HG03095 (cell line): ENCODE results near the gene SNAP91.
"Not testable (repeated sequence)": the region's sequence is repeated elsewhere in the genome, so short reads cannot be mapped to it uniquely, and the experiment has no call there.

Source experiments
- ATAC-seq: cut with Tn5 transposase; IDR thresholded peaks from one replicate; pipeline ENCODE4 v1.9.1; 2021; ENCODE audit warnings: moderate library complexity; ENCODE audit not compliant: unreplicated experiment

SNAP91 gene, protein sequence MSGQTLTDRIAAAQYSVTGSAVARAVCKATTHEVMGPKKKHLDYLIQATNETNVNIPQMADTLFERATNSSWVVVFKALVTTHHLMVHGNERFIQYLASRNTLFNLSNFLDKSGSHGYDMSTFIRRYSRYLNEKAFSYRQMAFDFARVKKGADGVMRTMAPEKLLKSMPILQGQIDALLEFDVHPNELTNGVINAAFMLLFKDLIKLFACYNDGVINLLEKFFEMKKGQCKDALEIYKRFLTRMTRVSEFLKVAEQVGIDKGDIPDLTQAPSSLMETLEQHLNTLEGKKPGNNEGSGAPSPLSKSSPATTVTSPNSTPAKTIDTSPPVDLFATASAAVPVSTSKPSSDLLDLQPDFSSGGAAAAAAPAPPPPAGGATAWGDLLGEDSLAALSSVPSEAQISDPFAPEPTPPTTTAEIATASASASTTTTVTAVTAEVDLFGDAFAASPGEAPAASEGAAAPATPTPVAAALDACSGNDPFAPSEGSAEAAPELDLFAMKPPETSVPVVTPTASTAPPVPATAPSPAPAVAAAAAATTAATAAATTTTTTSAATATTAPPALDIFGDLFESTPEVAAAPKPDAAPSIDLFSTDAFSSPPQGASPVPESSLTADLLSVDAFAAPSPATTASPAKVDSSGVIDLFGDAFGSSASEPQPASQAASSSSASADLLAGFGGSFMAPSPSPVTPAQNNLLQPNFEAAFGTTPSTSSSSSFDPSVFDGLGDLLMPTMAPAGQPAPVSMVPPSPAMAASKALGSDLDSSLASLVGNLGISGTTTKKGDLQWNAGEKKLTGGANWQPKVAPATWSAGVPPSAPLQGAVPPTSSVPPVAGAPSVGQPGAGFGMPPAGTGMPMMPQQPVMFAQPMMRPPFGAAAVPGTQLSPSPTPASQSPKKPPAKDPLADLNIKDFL

GRCh38 chr6:83708970-83709747 lies at the start of gene SNAP91:
SNAP91 (minus strand) TSS chr6:83709101; CDS start chr6:83707927, 1,174 bp downstream.
- no peak for ATAC-seq

DNA sequence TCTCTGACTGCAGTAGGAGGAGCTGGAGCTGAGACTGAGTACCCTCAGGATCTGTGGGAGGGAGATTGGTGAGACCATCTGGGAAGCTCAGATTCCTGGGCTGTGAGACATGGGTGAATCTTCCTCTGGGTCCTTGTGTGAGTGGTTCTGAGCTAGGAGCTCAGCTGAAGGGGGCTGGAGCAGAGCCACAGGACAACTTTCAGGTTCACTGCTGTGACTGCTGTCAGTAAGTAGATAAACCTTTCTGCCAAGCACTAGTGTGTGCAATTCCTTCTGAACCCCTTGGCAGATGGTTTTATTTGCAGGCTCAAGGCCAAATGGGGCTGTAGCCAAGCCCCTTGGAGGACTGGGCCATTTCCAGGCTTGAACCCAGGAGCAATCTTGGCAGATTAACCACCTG lies 49.6 kb upstream of the SNAP91 start:
- no peak for ATAC-seq

DNA sequence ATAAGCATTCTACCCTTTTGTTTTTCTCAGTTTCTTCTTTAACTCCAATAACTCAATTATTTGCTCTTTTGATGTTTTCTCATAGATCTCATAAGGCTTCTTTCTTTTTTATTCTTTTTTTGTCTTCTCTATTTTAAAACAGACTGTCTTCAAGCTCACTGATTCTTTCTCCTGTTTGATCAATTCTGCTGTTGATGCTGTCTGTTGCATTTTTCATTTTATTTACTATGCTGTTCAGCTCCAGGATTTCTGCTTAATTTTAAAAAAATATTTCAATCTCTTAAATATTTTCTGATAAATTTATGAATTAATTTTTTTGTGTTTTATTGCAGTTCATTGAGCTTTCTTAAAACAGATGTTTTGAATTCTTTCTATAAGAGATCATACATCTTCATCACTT lies 48.1 kb upstream of the SNAP91 start:
- no peak for ATAC-seq

DNA sequence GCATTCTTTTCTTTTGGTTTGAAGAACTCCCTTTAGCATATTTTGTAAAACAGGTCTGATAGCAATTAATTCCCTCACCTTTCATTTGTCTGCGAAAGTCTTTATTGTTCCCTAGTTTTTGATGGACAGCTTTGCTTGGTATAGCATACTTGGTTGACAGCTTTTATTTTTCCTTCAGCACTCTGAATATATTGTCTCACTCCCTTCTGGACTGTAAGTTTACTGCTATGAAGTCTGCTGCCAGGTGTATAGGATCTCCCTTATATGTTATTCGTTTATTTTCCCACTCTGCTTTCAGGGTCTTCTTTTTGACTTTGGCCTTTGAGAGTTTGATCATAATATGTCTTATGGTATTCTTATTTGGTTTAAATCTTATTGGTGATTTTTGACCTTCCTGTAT lies 47.7 kb upstream of the SNAP91 start:
- no peak for ATAC-seq

DNA sequence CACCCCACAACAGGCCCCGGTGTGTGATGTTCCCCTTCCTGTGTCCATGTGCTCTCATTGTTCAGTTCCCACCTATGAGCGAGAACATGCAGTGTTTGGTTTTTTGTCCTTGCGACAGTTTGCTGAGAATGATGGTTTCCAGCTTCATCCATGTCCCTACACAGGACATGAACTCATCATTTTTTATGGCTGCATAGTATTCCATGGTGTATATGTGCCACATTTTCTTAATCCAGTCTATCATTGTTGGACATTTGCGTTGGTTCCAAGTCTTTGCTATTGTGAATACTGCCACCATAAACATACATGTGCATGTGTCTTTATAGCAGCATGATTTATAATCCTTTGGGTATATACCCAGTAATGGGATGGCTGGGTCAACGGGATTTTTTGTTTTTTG lies 43.5 kb upstream of the SNAP91 start:
- ATAC-seq, result not testable (repeated sequence)

DNA sequence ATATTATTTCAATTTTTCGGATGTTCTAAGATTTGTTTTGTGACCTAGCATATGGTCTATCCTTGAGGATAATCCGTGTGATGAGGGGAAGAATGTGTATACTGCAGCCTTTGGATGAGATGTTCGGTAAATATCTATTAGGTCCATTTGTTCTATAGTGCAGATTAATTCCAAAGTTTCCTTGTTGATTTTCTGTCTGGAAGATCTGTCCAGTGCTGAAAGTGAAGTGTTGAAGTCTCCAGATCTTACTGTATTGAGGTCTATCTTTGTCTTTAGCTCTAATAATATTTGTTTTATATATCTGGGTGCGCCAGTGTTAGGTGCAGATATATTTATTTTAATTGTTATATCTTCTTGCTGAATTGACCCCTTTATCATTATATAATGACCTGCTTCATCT lies 32.2 kb upstream of the SNAP91 start:
- no peak for ATAC-seq

DNA sequence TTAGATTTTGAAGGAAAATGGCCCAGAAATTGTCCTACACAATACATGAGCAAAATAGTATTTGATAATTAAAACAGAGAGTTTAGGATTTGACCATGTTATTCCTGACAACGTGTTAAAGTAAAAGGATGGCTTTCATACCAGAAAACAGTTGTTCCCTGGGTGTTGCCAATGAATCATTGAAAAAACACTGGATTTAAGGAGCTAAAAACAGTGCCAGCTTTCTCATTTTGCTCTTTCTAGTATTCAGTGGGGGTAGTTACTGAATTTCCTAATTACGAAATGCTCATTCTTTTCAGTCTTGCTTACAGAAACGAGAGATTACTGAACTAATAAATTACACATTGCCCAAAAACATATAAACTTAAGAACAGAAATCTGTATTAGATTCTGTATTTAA lies 26.6 kb upstream of the SNAP91 start:
- ATAC-seq, result no peak

DNA sequence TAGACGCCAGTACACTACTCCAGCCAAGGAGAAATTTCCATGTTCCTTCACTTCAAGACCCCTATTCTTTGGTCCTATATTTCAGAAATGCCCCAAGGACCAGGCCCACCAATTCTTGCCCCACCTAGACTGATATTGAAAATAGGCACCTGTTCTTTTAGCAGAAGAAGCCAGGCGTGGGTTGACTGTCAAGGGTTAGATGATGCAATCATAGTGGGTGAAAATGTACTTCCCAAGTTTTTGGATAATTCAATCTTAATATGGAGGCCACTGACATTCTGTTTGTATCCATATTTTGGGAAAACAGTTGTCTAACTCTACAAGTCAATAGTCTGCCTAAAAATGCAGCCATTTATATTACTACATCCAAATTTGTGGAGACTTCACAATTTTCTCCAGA lies 21.0 kb upstream of the SNAP91 start:
- no peak for ATAC-seq

DNA sequence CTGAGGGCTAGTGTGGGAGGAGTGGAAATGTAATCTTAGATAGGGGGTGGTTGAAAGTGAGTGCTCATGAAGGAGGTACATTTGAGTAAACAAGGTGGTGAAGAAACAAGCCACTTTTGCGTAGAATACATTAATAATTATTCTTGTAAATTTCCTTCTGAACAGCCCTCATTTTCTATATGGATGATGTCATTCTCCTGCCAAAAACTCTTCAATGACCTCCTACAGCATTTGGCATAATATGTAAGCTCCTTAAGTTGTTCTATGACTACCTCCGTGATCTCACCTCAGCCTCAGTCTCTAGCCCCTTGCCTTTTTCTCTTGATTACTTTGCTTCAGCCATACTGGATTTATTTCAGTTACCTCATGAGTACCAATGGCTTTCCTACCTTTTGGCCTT lies 14.0 kb upstream of the SNAP91 start:
- ATAC-seq, result no peak

DNA sequence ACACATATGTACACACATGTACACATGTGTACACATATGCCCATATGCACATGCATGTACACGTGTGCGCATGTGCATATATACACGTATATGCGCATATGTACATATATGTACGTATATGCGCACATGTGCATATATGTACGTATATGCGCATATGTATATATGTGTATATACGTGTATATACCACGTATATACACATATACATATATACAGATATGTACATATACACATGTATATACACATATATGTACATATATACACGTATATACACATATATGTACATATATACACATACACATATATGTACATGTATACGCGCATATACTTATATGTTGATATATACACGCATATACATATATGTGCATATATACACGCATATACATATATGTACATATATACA lies 8.9 kb upstream of the SNAP91 start:
- no peak for ATAC-seq

- ATAC-seq, result no peak
Observed at GRCh38 chr6:83711958-83712357, 3.1 kb upstream of the SNAP91 start.

DNA sequence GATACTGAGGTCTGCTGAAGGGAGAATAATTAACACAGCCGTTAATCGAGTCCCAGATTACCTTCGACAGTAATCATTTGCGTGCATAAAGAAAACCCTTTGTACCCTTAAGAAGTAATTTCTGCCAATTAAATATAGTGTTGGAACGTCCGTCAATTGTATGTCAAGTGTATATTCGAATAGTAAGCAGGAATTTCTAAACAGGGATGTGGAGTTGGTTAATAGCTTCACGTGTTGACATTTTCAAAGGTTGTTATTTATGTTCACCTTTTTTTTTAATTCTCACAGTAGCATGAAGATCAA lies 798 bp upstream of the SNAP91 start:
- no peak for ATAC-seq

DNA sequence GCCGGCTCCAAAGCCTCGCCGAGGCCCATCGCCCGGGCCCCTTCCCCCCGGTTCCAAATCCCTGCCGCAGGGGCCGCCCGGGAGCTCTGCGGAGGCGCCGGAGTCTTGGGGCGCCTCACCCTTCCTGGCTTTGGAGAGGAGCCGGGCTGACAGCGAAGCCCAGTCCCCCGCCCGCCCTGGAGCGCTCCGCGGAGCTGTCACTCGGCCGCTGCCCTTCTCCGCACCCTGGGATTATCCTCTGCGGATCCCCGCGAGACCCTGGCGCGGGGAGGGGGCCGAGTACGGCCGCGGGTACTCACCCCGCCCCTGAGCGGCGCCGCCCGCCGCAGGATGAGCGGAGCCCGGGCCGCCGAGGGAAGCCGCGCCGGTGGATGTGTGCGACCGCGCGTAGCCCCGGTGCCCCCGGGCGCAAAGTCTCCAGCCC lies 343 bp downstream of the SNAP91 start:
- no peak for ATAC-seq

- ATAC-seq, result no peak
Observed at GRCh38 chr6:83707829-83708545, 914 bp downstream of the SNAP91 start.

DNA sequence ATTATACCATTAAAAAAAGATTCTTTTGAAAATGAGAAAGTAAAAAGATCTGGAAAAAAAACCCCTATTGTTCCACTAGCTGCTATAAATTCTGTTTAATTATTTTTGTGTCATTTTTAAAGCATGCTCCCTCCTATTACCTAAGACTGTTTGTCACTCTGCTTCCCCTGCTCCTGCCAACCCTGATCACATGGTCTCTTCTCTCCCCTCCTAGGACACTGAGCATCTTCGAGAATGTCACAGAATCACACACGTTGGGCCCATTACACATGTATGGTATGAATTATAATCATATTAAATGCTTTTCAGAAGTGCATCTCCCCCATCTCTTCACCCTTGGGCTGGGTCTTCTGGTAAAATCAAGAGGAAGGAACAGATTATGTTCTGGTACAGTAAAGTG lies 6.2 kb downstream of the SNAP91 start:
- ATAC-seq, result no peak

DNA sequence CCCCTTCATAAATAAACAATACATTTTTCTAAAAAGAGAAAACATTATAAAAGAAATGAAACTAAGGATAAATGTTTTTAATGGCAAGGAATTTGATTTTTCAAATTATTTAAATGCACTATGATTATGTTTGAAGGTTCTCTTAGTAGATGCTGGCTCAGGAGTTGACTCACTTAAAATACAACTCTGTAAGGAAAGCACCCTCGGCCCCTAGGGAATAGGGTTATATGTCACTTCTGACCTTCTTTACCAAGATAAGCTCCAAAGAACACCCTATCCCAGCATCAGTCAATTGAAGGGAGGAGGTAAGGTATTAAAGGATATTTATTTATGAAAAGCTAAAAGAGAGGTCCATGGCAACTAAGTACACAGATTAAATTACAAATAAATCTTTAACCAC lies 6.8 kb downstream of the SNAP91 start:
- no peak for ATAC-seq

GRCh38 chr6:83696674-83697073 lies 12.2 kb downstream of the SNAP91 start:
- no peak for ATAC-seq

DNA sequence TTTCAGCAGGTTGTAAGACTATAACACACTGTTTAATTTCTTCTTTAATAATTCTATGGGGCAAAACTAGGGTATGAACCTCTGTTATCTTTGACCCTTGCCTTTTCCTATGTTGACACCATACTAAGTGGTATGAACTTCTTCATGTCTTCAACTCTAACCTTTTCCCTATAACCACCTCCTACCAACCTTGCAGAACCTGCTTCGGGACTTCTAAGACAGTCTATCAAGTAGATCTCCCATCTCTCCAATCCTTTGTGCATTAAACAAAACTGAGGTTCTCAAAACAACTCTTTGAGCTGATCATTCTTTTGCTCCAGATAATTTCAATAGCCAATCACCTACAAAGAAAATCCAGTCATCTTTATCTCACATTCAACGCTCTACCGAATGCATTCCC lies 23.4 kb downstream of the SNAP91 start:
- ATAC-seq, result no peak

DNA sequence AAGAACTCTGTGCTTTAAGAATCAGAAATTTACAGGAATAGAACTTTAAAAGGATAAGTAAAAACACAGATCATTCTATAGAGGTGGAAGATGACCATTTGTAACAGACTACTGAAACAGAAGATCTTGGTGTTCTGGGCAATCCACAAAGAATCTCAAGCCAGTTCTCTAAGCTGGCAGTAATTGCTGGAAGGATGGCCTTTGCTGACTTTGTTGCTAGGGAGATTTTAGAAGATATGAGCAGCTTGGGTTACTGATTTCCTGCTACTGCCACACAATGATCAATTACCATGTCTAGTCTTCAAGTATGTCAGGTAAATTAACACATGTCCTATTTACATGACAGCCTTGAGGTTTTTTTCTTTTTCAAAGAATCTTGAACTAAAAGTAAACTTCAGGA lies 31.1 kb downstream of the SNAP91 start:
- no peak for ATAC-seq

DNA sequence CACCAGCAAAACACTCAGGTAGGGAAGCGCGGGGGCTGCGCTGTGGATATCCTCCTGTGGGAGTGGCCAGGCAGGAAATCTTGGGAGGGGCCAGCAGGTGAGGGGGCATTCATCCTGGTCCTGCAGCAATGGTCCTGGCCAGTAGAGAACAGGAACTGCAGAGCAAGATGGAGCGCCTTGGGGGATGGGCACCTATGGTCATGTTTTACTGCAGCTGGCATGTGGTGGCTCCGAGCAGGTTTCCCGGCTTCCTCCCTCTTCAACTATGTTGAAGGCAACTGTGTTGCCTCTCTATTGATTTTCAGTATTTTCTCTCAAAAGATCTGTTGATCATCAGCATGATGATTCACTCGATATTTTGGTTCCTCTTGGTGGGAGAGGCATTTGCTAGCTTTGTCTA lies 70.9 kb downstream of the SNAP91 start:
- ATAC-seq, result no peak

DNA sequence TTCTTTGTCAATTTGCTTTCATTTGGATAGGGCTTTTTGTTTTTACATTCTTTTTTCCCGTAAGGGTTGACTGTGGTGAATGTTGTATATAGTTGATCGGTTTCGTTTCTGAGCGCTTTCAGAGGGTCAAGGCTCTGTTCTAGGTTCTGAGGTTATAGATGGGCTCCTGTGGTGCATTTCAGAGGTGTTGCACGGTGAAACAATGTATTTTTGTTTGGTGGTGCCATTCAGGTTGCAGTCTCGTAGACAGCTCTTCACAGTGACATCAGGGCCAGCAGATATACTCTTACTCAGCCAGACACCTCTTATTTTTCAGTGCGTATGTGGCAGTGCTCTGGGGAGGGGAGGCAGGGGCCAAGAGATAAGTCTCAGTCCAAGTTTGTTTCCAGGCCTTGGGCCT lies 72.1 kb downstream of the SNAP91 start:
- no peak for ATAC-seq
